ENCODE results near the gene DAP.

DAP gene

GRCh38 chr5:10676946-10677345, 84.1 kb downstream of the DAP start:
- TF ChIP-seq EZH2phosphoT487 (conservative IDR thresholded peaks at IDR 0.05; ENCODE audit: low read length) = no peak
- TF ChIP-seq CTCF (IDR thresholded peaks at IDR 0.05; ENCODE audit: insufficient read depth, low read length, poor library complexity, severe bottlenecking) = no peak
- Histone ChIP-seq H4K20me1 (ENCODE audit: low read depth, low read length) (no peaks in the 10 kb centered on the region), H3K9ac (ENCODE audit: low read length) (no peak overlapping the region), H3K4me2 (ENCODE audit: low read depth, low read length, poor library complexity, severe bottlenecking) (no peak overlapping the region), H3K36me3 (ENCODE audit: low read length) (peaks cover 2% of the 10 kb centered on the region; the same call in 1 of the 2 replicates), H3K27me3 (ENCODE audit: low read length) (no peaks in the 10 kb centered on the region), H3K4me3 (ENCODE audit: insufficient read depth, low read length, poor library complexity, severe bottlenecking) (no peak overlapping the region), H2AFZ (ENCODE audit: low read depth, low read length, severe bottlenecking) (no peak overlapping the region), H3K9me2 (replicated peaks; ENCODE audit: insufficient read depth, low read length) (no peaks in the 10 kb centered on the region), H3K27ac (ENCODE audit: low read depth, low read length) (no peak overlapping the region), H3K79me2 (ENCODE audit: insufficient read depth, low read length) (no peaks in the 10 kb centered on the region), H3F3A (ENCODE audit: insufficient read depth) (no peaks in the 10 kb centered on the region), H3K9me3 (ENCODE audit: insufficient read depth, low read length) (no peaks in the 10 kb centered on the region)

GRCh38 chr5:10676224-10676623, 84.8 kb downstream of the DAP start:
- no peaks in the 10 kb centered on the region for H3K27me3 ChIP-seq (ENCODE audit: low read length)
- peaks cover 2% of the 10 kb centered on the region; the same call in 1 of the 2 replicates for H3K36me3 ChIP-seq (ENCODE audit: low read length)
- H4K20me1 ChIP-seq (ENCODE audit: low read depth, low read length) = no peaks in the 10 kb centered on the region
- no peaks in the 10 kb centered on the region for H3K9me2 ChIP-seq (replicated peaks; ENCODE audit: insufficient read depth, low read length)
- no peak overlapping the region for H3K4me2 ChIP-seq (ENCODE audit: low read depth, low read length, poor library complexity, severe bottlenecking)
- H3K9ac ChIP-seq (ENCODE audit: low read length) = no peak overlapping the region
- H3K27ac ChIP-seq (ENCODE audit: low read depth, low read length) = no peak overlapping the region
- H3K4me3 ChIP-seq (ENCODE audit: insufficient read depth, low read length, poor library complexity, severe bottlenecking) = no peak overlapping the region
- H3F3A ChIP-seq (ENCODE audit: insufficient read depth) = no peaks in the 10 kb centered on the region
- H2AFZ ChIP-seq (ENCODE audit: low read depth, low read length, severe bottlenecking) = no peak overlapping the region
- H3K9me3 ChIP-seq (ENCODE audit: insufficient read depth, low read length) = no peaks in the 10 kb centered on the region
- no peak for TF ChIP-seq CTCF (IDR thresholded peaks at IDR 0.05; ENCODE audit: insufficient read depth, low read length, poor library complexity, severe bottlenecking)
- no peak for TF ChIP-seq EZH2phosphoT487 (conservative IDR thresholded peaks at IDR 0.05; ENCODE audit: low read length)
- H3K79me2 ChIP-seq (ENCODE audit: insufficient read depth, low read length) = no peaks in the 10 kb centered on the region

DNA sequence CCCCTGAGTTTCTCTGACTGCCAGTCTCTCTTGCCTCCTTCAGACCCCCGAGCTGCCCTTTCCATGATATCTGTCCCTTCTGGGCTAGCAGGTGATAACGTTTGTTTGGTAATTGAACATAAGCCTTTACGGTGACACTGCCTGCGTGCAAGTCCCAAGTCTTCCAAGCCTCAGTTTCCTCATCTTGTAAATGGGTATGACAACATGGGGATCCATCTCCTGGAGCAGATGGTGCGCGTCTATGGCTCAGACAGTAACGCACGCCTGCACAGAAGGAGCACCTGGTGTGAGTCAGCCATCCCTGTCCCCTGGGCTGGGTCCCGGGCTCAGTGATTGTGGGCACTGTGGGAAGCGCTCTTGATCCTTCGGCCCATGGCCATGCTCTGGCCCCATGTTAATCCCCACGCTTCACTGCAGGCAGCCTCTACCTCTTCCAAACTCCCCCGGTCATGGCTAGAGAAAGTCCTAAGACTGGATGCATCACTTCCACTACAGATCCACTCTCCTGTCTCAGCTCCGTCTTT, 85.8 kb downstream of the DAP start:
- Histone ChIP-seq H3K27me3 (ENCODE audit: low read length) (no peaks in the 10 kb centered on the region), H3K9me3 (ENCODE audit: insufficient read depth, low read length) (no peaks in the 10 kb centered on the region), H3K4me2 (ENCODE audit: low read depth, low read length, poor library complexity, severe bottlenecking) (no peak overlapping the region), H3F3A (ENCODE audit: insufficient read depth) (no peaks in the 10 kb centered on the region), H3K9me2 (replicated peaks; ENCODE audit: insufficient read depth, low read length) (no peaks in the 10 kb centered on the region), H3K9ac (ENCODE audit: low read length) (no peak overlapping the region), H3K79me2 (ENCODE audit: insufficient read depth, low read length) (no peaks in the 10 kb centered on the region), H4K20me1 (ENCODE audit: low read depth, low read length) (no peaks in the 10 kb centered on the region), H3K27ac (ENCODE audit: low read depth, low read length) (no peak overlapping the region), H3K4me3 (ENCODE audit: insufficient read depth, low read length, poor library complexity, severe bottlenecking) (no peak overlapping the region), H2AFZ (ENCODE audit: low read depth, low read length, severe bottlenecking) (no peak overlapping the region), H3K36me3 (ENCODE audit: low read length) (peaks cover 2% of the 10 kb centered on the region; the same call in 1 of the 2 replicates)
- no peak for TF ChIP-seq CTCF (IDR thresholded peaks at IDR 0.05; ENCODE audit: insufficient read depth, low read length, poor library complexity, severe bottlenecking)
- TF ChIP-seq EZH2phosphoT487 (conservative IDR thresholded peaks at IDR 0.05; ENCODE audit: low read length) = no peak

Data from SU-DHL-6 (cell line).